ENCODE data around the gene BTG4. TPM values are rescaled to one million over a fixed set of nuclear protein-coding genes. Genes with fewer than 3 reads are reported as not detected.

The BTG4 gene
- total RNA-seq, 4 donors from 2014 or later: not detected

DNA sequence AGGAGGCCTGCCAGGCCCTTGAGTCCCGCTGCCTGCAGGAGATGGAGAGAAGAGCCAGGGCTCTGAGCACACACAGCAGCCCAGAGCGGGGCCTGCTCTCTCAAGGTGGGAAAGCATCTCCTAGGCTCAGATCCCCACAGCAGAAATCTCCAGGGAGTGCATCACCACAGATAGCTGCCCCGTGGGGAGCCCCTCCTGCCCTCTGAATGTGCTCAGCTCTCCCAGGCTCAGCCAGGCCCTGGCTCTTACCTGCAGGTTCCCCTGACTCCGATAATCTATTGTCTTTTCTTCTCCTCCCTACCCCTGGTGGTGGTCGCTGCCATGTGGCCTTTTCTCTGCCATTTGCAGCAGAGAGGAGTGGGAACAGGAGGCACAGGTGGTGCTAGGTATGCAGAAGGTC lies 49.9 kb downstream of the BTG4 start:
- H3K4me1 ChIP-seq: no peaks in the 10 kb centered on the region
- no peaks in the 10 kb centered on the region for H3K9me3 ChIP-seq
- H3K27me3 ChIP-seq: peaks cover 38% of the 10 kb centered on the region
- no peak overlapping the region for H3K27ac ChIP-seq
- H3K4me3 ChIP-seq: no peak overlapping the region
- no peak for ATAC-seq
- WGBS, 2 donors (ENCODE audit: low coverage in 1 of 2): 82% methylated on average over 3 of the region's 5 CpGs; no CpG with 5 or more reads in 1 of the 2 donors
- TF ChIP-seq EP300 (IDR thresholded peaks at IDR 0.05): no peak
- TF ChIP-seq, protein P1, sequence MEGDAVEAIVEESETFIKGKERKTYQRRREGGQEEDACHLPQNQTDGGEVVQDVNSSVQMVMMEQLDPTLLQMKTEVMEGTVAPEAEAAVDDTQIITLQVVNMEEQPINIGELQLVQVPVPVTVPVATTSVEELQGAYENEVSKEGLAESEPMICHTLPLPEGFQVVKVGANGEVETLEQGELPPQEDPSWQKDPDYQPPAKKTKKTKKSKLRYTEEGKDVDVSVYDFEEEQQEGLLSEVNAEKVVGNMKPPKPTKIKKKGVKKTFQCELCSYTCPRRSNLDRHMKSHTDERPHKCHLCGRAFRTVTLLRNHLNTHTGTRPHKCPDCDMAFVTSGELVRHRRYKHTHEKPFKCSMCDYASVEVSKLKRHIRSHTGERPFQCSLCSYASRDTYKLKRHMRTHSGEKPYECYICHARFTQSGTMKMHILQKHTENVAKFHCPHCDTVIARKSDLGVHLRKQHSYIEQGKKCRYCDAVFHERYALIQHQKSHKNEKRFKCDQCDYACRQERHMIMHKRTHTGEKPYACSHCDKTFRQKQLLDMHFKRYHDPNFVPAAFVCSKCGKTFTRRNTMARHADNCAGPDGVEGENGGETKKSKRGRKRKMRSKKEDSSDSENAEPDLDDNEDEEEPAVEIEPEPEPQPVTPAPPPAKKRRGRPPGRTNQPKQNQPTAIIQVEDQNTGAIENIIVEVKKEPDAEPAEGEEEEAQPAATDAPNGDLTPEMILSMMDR (IDR thresholded peaks at IDR 0.05): no peak
- no peak for TF ChIP-seq POLR2A (IDR thresholded peaks at IDR 0.05)
- no peak for TF ChIP-seq POLR2AphosphoS5 (IDR thresholded peaks at IDR 0.05)
- no peaks in the 10 kb centered on the region for H3K36me3 ChIP-seq

DNA sequence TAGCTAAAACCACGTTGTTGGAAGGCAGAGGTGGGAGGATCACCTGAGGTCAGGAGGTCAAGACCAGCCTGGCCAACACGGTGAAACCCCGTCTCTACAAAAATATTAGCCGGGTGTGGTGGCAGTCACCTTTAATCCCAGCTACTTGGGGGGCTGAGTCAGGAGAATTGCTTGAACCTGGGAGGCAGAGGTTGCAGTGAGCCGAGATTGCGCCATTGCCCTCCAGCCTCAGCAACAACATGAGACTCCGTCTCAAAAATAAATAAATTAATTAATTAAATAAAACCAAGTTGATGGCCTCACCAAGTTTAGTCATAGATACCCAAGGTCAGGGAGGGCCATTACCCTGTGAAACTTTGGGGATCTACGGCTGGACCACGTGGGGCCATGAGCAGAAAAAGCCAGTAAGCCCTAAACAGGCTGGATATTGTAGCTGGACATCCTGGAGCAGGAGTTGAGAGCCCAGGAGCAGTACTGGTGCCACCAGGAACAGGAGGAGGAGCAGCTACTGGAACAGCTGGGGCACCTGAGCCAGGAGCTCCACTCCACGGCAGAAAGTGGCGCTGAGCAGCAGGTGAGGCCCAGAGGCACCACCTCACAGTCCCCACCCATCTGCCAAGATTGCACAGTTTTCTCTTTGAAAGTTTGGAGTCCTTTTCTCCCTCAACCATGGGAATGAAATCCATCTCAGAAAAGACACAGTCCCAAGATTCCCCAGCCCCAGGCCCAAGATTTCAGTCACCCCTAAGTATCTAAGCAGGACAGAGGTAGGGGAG lies 50.5 kb downstream of the BTG4 start:
- no peaks in the 10 kb centered on the region for H3K36me3 ChIP-seq
- TF ChIP-seq EP300 (IDR thresholded peaks at IDR 0.05) (no peak), POLR2AphosphoS5 (IDR thresholded peaks at IDR 0.05) (no peak), POLR2A (IDR thresholded peaks at IDR 0.05) (no peak)
- TF ChIP-seq, protein P1 (IDR thresholded peaks at IDR 0.05): no peak
- H3K4me3 ChIP-seq: no peak overlapping the region
- H3K9me3 ChIP-seq: no peaks in the 10 kb centered on the region
- peaks cover 45% of the 10 kb centered on the region for H3K27me3 ChIP-seq
- no peaks in the 10 kb centered on the region for H3K4me1 ChIP-seq
- ATAC-seq: no peak
- no peak overlapping the region for H3K27ac ChIP-seq
- 71 to 88% methylated on average over 5 to 11 of the region's 11 CpGs for WGBS, 2 donors (ENCODE audit: low coverage in 1 of 2)

DNA sequence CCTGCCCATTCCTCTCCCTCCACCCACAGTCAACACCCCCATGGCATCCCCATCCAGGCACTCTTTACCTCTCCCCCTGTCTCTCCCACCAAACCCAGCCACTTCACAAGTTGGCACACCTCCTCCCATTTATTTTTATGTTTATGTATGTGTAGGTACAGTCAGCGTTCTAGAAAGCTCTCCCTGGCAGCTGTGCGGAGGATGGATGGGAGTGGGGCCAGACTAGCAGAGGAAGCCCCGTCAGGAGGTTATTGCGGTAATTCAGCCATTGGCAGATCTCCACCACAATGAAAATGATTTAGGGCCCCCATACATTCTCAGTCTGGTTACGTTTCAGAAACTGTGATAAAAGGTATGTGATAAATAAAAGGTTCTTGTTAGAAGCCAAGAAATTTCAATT lies 51.3 kb downstream of the BTG4 start:
- 38 to 39% methylated on average over 5 of the region's 5 CpGs for WGBS, 2 donors (ENCODE audit: low coverage in 1 of 2)
- TF ChIP-seq POLR2AphosphoS5 (IDR thresholded peaks at IDR 0.05): no peak
- TF ChIP-seq, protein P1 (IDR thresholded peaks at IDR 0.05): no peak
- no peak for TF ChIP-seq POLR2A (IDR thresholded peaks at IDR 0.05)
- TF ChIP-seq EP300 (IDR thresholded peaks at IDR 0.05): no peak
- ATAC-seq: no peak
- Histone ChIP-seq H3K27me3 (peaks cover 46% of the 10 kb centered on the region), H3K4me3 (no peak overlapping the region), H3K9me3 (no peaks in the 10 kb centered on the region), H3K27ac (no peak overlapping the region), H3K36me3 (no peaks in the 10 kb centered on the region), H3K4me1 (no peaks in the 10 kb centered on the region)

DNA sequence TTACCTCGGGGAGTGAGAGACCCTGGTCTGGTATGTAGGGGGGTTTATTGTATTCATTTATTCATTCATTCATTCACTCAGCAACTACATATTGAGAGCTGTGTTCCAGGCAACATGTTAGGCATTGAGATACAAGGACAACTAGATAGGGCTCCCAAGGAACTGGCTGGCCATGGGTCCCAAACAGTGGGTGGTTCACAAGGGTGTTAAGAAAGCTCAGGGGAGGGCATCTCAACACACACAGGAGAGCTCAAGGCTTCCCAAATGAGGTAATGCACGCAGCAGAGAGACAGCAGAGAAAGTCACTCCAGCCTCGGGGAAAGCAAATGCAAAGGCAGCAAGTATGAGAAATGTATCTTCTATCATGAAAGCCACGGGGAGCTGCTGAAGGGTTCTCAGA lies 51.8 kb downstream of the BTG4 start:
- TF ChIP-seq EP300 (IDR thresholded peaks at IDR 0.05) (no peak), POLR2A (IDR thresholded peaks at IDR 0.05) (no peak), POLR2AphosphoS5 (IDR thresholded peaks at IDR 0.05) (no peak)
- TF ChIP-seq, protein P1 (IDR thresholded peaks at IDR 0.05): no peak
- 50 to 53% methylated on average over 3 of the region's 4 CpGs for WGBS, 2 donors (ENCODE audit: low coverage in 1 of 2)
- Histone ChIP-seq H3K4me3 (no peak overlapping the region), H3K27ac (no peak overlapping the region), H3K4me1 (no peaks in the 10 kb centered on the region), H3K9me3 (no peaks in the 10 kb centered on the region), H3K36me3 (no peaks in the 10 kb centered on the region), H3K27me3 (peaks cover 46% of the 10 kb centered on the region)
- no peak for ATAC-seq

Measured in gastroesophageal sphincter (tissue), 4 donors.